ENCODE results near the gene SLCO4A1.
A peak's percentile ranks its signal among the peaks of the same experiment; 100 is the strongest.
"Not testable (repeated sequence)": the region's sequence is repeated elsewhere in the genome, so short reads cannot be mapped to it uniquely, and the experiment has no call there.

SLCO4A1 gene

GRCh38 chr20:62622877-62623487 lies 19.3 kb upstream of the SLCO4A1 start:
- no peak for DNase-seq

- peak; percentile 48 for DNase-seq
These were observed 18.6 kb upstream of the SLCO4A1 start for GRCh38 chr20:62623488-62624324.

- DNase-seq, result no peak
These were observed 18.0 kb upstream of the SLCO4A1 start for GRCh38 chr20:62624325-62624690.

DNA sequence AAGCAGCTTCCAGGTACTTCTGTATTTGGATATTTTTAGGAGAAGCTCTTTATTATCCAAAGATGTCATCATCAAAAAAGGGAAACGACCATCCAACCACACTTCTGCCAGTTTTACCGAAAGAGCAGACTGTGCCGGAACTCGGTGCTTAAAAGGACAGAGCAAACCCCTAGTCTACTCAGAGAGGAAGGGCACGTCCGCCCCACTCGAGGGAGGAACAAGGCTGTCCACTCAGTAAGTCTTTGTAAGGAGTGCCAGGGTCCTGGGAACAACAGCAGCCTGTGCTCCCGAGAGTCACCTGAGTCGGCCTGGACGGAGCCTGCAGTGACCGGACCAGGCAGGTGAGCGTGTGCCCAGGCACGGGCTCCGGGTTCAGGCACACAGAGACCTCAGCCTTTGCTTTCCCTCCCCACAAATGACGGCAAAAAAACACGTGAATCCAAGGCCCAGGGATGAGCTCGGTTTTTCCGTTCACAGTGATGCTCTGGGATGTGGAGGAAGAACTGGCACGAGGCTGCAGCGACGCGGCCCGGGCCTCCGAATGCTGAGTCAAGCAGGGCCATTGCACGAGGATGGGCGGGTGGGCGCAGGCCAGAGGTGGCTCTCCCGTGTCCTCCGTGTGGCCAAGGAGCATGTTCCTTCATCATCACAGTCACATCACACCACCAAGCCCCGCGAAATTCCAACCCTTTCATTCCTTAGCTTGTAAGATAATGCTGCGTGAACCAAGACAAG lies 17.4 kb upstream of the SLCO4A1 start:
- DNase-seq, result no peak

DNA sequence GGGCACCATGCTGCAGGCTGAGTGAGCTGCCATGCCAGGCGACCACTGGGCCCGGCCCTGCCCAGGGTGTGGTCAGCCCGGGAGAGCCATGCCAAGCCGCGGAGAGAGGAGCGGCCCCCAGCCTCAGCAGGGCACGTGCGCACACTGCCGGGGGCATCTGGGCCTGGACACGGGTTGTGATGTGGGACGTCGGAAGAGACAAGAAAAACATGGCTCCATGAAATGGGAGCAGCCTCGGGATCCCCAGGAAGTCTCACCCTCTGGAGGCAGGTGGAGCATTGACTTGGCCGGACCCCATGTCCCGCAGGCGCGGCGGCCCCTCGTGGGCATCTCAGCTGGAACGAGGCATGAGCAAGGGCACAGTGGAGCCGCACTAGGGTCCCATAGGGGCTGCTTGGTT lies 16.8 kb upstream of the SLCO4A1 start:
- DNase-seq, result no peak

DNA sequence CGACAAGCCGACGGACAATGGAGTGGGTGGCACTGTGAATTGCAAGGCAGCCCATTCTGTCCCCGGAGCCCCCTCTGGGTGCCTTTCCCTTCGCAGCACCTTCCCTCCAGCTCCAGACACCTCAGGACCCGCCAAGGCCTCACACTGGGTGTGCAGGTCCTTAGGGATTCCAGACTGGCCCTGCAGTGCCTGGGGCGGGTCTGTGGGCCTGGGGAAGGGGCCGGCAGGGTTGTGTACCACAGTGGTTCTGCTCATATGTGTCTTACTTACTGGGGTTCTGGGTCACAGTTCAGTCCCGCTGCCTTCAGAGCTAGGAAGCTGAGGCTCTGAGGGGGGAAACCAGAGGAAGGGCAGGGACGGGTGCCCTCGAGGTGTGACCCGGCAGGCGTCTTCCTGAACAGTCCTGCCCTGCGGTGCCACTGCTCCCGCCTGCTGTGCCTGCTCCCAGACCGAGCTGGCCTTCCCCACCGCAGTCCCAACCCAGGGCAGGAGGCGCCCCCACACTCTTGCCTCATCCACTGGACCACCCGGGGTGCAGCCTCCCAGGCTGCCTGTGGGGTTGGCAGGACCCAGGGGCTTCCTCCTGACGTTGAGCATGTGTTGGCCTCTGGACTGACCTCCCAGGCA lies 16.3 kb upstream of the SLCO4A1 start:
- no peak for DNase-seq

DNA sequence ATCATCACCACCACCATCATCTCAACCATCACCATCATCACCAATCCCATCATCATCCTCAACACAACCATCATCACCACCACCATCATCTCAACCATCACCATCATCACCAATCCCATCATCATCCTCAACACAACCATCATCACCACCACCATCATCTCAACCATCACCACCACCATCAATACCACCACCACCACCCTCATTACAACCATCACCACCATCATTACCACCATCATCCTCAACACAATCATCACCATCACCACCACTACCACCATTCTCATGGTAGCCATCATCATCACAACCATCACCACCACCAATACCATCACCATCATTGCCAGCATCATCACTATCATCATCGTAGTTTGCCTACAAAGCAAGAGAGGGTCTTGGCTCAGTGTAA lies 14.9 kb upstream of the SLCO4A1 start:
- not testable (repeated sequence) for DNase-seq

GRCh38 chr20:62627901-62628612 lies 14.2 kb upstream of the SLCO4A1 start:
- DNase-seq, result no peak

DNA sequence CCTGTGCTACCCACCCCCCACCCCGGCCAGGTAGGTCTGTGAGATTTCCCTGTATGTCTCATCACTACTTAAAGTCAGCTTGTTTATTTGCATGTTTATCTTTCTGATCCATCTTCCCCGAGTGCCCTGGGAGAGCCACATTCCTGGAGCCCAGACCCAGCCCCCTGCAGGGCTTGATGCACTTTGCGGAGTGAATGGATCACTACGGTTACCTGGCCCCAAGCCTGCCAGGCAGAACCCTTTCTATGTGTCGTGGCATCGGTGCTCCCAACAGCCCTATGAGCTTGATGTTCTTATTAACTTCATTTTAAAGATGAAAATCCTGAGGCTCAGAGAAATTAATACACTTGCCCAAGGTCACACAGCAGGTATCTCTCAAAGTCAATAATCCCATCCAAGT lies 13.6 kb upstream of the SLCO4A1 start:
- DNase-seq, result no peak

- no peak for DNase-seq
These were observed 12.3 kb upstream of the SLCO4A1 start for GRCh38 chr20:62629864-62630470.

GRCh38 chr20:62631336-62632308 lies 10.7 kb upstream of the SLCO4A1 start:
- DNase-seq, result no peak

DNA sequence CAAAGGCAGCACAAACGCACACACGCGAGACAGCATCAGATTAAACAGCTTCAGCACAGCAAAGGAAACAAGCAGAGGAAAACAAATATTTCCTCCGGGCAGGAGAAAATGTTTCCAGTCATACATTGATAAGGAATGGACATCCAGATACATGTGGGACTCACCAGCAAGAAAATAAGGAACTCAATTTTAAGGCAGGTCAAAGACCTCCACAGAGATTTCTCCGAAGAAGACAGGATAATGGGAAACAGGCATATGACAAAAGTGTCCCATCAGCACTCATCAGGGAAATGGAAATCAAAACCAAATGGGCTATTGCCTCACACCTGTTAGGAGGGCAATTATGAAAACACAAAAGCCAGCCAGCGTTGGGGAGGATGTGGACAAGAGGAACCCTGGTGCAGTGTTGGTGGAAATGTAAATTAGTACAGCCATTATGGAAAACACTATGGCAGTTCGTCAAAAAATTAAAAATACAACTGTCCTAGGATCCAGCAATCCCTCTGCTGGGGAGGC lies 9.7 kb upstream of the SLCO4A1 start:
- DNase-seq, result no peak

DNA sequence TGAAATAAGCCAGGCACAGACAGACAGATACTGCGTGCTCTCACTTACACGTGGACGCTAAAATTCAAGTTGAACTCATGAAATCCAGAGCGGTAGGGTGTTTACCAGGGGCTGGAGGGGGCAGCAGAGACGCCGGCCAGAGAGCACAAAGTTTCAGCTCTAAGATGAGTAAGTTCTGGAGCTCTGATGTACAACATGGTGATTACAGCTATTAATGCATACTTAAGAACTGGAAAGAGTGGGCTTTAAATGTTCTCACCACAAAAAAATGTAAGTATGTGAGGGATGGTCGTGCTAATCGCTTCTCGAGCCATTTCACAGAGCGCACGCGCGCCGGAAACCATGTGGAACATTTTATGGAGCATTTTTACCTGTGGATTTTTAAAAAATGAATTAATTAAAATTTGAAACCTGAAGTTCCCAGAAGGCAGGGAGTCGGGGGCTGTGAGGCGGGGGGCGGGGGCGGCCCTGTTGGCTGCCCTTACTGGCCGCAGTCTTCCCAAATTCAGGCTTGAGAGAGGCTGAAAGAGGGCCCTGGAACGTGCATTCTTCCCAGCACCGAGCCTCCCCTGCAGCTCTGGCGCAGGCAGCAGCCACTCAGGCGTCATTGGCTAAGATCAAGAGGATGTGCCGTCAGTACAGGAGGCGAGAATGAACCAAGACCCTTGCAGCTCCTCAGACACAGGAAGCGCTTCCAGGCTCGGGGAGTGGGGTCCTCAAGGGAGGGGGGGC lies 8.5 kb upstream of the SLCO4A1 start:
- no peak for DNase-seq

DNA sequence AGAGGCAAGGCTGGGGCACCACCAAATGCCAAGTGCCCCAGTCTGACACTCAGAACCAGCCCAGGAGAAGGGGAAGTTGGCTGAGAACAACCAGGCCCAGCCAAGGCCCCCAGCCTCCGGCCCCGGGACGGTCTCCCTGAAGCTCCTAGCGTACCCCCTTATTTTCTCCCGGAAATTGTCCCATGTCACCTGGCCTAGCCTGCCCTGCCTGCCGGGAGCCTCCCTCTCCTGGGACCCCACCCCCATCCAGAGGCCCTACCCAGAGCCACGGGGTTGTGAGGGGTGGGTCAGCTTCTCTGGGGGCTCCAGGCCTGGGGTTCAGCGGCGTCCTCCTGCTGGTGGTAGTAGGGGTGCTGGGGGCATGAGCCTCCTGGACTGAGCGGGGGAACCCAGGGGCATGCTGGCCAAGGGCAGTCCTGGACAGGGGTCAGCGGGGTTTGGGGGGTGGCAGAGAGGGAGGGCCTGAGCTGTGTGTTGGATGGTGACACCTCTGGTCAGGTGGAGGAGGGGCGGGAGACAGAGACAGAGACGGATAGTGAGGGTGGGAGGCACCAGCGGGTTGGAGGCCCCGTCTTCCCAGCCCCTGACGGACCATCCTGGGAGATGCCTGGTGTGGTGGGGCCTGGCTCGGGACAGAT lies 7.9 kb upstream of the SLCO4A1 start:
- no peak for DNase-seq

DNA sequence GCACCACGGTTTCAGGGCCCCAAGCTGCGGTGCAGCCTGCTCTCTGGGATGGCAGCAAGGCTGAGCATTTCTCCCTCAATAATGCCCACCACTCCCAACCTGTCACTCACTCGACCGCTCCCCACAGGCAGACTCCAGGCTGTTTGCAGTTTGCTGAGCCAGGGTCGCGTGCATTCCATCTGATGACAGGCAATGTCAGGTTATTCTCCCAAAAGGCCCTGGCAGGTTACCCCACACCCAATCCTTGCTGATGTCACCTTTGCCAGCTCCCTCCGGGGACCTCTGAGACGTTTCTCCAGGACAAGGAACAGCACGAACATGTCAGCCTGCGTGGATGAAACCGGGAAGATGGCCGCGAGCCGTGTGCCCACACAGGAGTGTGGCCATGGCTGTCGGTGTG lies 7.1 kb upstream of the SLCO4A1 start:
- no peak for DNase-seq

DNA sequence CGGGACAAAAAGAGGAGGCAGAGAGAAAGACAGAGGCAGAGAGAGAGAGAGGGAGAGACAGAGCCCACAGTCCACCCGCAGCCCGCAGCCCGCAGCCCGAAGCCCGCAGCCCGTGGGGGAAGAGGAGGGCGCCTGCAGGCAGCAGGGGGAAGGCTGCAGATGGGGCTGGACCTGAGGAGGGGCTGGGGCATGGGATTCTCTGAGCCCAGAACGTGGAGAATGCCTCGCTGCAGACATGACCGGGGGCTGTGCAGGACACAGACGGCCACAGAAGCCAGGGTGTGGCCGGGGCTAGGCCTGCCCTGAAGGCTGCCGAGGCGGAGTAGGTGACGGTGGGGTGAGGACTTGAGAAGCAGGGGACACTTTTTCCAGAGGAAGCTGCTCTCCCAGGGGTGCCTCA lies 6.5 kb upstream of the SLCO4A1 start:
- DNase-seq, result no peak

DNA sequence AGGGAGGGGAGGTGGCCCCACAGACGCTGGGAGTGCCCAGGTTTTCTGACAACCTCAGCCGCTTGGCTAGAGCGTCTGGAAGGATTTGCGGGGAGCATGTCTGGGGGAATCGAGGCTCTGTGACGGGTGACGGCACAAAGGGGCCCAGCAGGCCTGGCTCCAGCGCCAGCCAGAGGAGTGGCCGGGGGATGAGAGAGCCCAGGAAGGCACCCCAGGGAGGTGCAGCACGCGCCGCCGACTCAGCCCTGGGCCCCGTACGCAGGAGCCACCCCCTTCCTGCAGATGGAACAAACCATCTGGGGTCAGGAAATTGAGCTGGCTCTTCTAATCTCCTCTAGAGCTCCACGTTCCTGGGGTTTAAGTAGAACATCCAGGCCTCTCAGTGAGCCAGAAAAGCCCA lies 5.9 kb upstream of the SLCO4A1 start:
- no peak for DNase-seq

- no peak for DNase-seq
These were observed 5.2 kb upstream of the SLCO4A1 start for GRCh38 chr20:62637110-62637509.

DNA sequence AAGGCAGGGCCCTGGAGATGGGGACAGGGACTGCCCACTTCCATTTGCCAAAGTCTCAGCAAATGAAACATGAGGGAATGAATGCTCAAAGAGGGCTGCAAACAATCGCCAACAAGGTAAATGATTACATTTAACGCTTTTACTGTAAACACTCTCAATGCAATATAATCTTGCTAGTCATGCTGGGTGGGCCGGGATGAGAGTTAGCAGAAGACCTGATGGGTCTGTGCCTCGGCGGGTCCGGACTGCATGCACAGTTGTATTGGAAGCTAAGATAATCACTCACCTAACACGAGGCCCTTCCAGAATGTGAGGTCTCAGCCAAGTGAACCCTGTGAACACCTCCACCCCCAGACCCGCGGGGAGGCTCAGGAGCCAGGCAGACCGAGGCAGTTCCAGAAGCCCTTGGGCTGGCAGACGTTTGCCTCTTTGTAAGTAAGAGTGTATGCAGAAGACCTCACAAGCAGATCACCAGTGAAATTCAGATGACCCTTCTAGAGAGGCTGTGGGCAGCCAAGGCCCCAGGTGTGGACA lies 4.7 kb upstream of the SLCO4A1 start:
- DNase-seq, result no peak
